ENCODE data around the gene RAB22A.

The RAB22A gene

GRCh38 chr20:58392286-58392685 lies 82.8 kb downstream of the RAB22A start:
- no peak for TF ChIP-seq CTCF (IDR thresholded peaks at IDR 0.05; ENCODE audit: unreplicated experiment in 3 of 3)
- no peaks in the 10 kb centered on the region for H3K9me3 Mint-ChIP-seq
- peaks cover 49% of the 10 kb centered on the region for H3K36me3 Mint-ChIP-seq (ENCODE audit: low read depth)
- peak overlapping the region in 1 of 3 experiments; percentile 20 for H3K27ac Mint-ChIP-seq
- peaks cover 39% of the 10 kb centered on the region for H3K4me1 Mint-ChIP-seq
- H3K27me3 Mint-ChIP-seq (ENCODE audit: low read depth) = no peaks in the 10 kb centered on the region
- peak overlapping the region; percentile 14 to 94 (median 48) for H3K4me3 Mint-ChIP-seq

- Mint-ChIP-seq H3K36me3 (ENCODE audit: low read depth) (peaks cover 55% of the 10 kb centered on the region), H3K9me3 (no peaks in the 10 kb centered on the region), H3K27ac (peak overlapping the region in 1 of 3 experiments; percentile 40), H3K4me1 (peaks cover 44% of the 10 kb centered on the region), H3K27me3 (ENCODE audit: low read depth) (no peaks in the 10 kb centered on the region), H3K4me3 (peak overlapping the region; percentile 5 to 64 (median 24))
- no peak for TF ChIP-seq CTCF (IDR thresholded peaks at IDR 0.05; ENCODE audit: unreplicated experiment in 3 of 3)
Observed at GRCh38 chr20:58393299-58393698, 83.8 kb downstream of the RAB22A start.

- Mint-ChIP-seq H3K4me3 (no peak overlapping the region), H3K27me3 (ENCODE audit: low read depth) (no peaks in the 10 kb centered on the region), H3K36me3 (ENCODE audit: low read depth) (peaks cover 64% of the 10 kb centered on the region), H3K9me3 (no peaks in the 10 kb centered on the region), H3K27ac (no peak overlapping the region), H3K4me1 (peaks cover 50% of the 10 kb centered on the region)
- no peak for TF ChIP-seq CTCF (IDR thresholded peaks at IDR 0.05; ENCODE audit: unreplicated experiment in 3 of 3)
Observed at GRCh38 chr20:58394801-58395200, 85.3 kb downstream of the RAB22A start.

- peaks cover 61% of the 10 kb centered on the region for H3K36me3 Mint-ChIP-seq (ENCODE audit: low read depth)
- no peaks in the 10 kb centered on the region for H3K27me3 Mint-ChIP-seq (ENCODE audit: low read depth)
- no peak for TF ChIP-seq CTCF (IDR thresholded peaks at IDR 0.05; ENCODE audit: unreplicated experiment in 3 of 3)
- no peak overlapping the region for H3K27ac Mint-ChIP-seq
- H3K4me1 Mint-ChIP-seq = peaks cover 43% of the 10 kb centered on the region
- H3K9me3 Mint-ChIP-seq = no peaks in the 10 kb centered on the region
- no peak overlapping the region for H3K4me3 Mint-ChIP-seq
Observed at GRCh38 chr20:58395604-58396003, 86.1 kb downstream of the RAB22A start.

GRCh38 chr20:58397429-58397828 lies 87.9 kb downstream of the RAB22A start:
- TF ChIP-seq CTCF (IDR thresholded peaks at IDR 0.05; ENCODE audit: unreplicated experiment in 3 of 3) = no peak
- H3K4me3 Mint-ChIP-seq = no peak overlapping the region
- H3K36me3 Mint-ChIP-seq (ENCODE audit: low read depth) = peaks cover 47% of the 10 kb centered on the region
- H3K4me1 Mint-ChIP-seq = peaks cover 25% of the 10 kb centered on the region
- no peaks in the 10 kb centered on the region for H3K9me3 Mint-ChIP-seq
- H3K27ac Mint-ChIP-seq = no peak overlapping the region
- H3K27me3 Mint-ChIP-seq (ENCODE audit: low read depth) = no peaks in the 10 kb centered on the region

GRCh38 chr20:58398254-58398653 lies 88.7 kb downstream of the RAB22A start:
- H3K4me3 Mint-ChIP-seq = no peak overlapping the region
- peaks cover 42% of the 10 kb centered on the region for H3K36me3 Mint-ChIP-seq (ENCODE audit: low read depth)
- no peaks in the 10 kb centered on the region for H3K27me3 Mint-ChIP-seq (ENCODE audit: low read depth)
- TF ChIP-seq CTCF (IDR thresholded peaks at IDR 0.05; ENCODE audit: unreplicated experiment in 3 of 3) = no peak
- no peaks in the 10 kb centered on the region for H3K9me3 Mint-ChIP-seq
- peaks cover 20% of the 10 kb centered on the region for H3K4me1 Mint-ChIP-seq
- peak overlapping the region in 1 of 3 experiments; percentile 72 for H3K27ac Mint-ChIP-seq

Data from nephron (organoid).